HepG2 (cell line): Measurements from ENCODE around the gene MAP3K3. TPM values are rescaled to one million over a fixed set of nuclear protein-coding genes. Genes with fewer than 3 reads are reported as not detected.

Source experiments
- CENPT ChIP-seq: sonication (generic); formaldehyde crosslinking; IDR thresholded peaks from 2 replicates; pipeline ENCODE4 v1.8.0; 2022; ENCODE audit warnings: low read depth, mild to moderate bottlenecking, moderate library complexity, missing genetic modification reagents
- ETV6 ChIP-seq: sonication (generic); formaldehyde crosslinking; conservative IDR thresholded peaks from 2 replicates; pipeline ENCODE4 v1.4.0; 2020; ENCODE audit warnings: missing genetic modification reagents
- GABPA ChIP-seq, 2 experiments: IDR thresholded peaks; 2 replicates each; pipeline ENCODE4 v1.6.1; 2011 to 2016; ENCODE audit warnings: low read depth in 2 of 2, low read length in 1 of 2, missing biosample characterization in 1 of 2, missing genetic modification characterization in 1 of 2
- HMG20A ChIP-seq: IDR thresholded peaks from 2 replicates; pipeline ENCODE4 v1.6.1; 2016; ENCODE audit warnings: borderline replicate concordance
- HMG20B ChIP-seq: conservative IDR thresholded peaks from 2 replicates; pipeline ENCODE4 v1.6.1; 2016; ENCODE audit warnings: missing genetic modification reagents, missing compliant biosample characterization
- JUND ChIP-seq: sonication (generic); formaldehyde crosslinking; IDR thresholded peaks from 2 replicates; pipeline ENCODE4 v1.8.0; 2022; ENCODE audit warnings: mild to moderate bottlenecking, missing genetic modification reagents
- LCORL ChIP-seq, 2 experiments: fragments of 450-650 bp in 1 of 2; sonication (generic) in 1 of 2; formaldehyde crosslinking in 1 of 2; IDR thresholded peaks; 2 replicates each; pipeline versions ENCODE4 v1.5.0 to v1.6.1; 2017 to 2020; ENCODE audit warnings: antibody characterized with exemption in 1 of 2, missing genetic modification reagents in 1 of 2
- RXRB ChIP-seq: IDR thresholded peaks from 2 replicates; pipeline ENCODE4 v1.6.1; 2016; ENCODE audit warnings: borderline replicate concordance, missing genetic modification reagents, missing compliant biosample characterization
- SNRNP70 ChIP-seq: fragments of 200-400 bp; formaldehyde crosslinking; IDR thresholded peaks from 2 replicates; pipeline ENCODE4 v1.6.1; 2017; ENCODE audit warnings: mild to moderate bottlenecking, low read depth, low read length, moderate library complexity
- U2AF2 ChIP-seq: fragments of 200-400 bp; formaldehyde crosslinking; IDR thresholded peaks from 2 replicates; pipeline ENCODE4 v1.6.1; 2017; ENCODE audit warnings: low read depth, mild to moderate bottlenecking, low read length
- ZFP37 ChIP-seq: sonication (generic); formaldehyde crosslinking; IDR thresholded peaks from 2 replicates; pipeline ENCODE4 v1.4.0; 2020; ENCODE audit warnings: missing genetic modification reagents, borderline replicate concordance
- ZNF263 ChIP-seq: sonication (generic); formaldehyde crosslinking; IDR thresholded peaks from 2 replicates; pipeline ENCODE4 v1.4.0; 2020; ENCODE audit warnings: missing genetic modification reagents
- ZNF441 ChIP-seq: sonication (generic); formaldehyde crosslinking; IDR thresholded peaks from 2 replicates; pipeline ENCODE4 v1.7.0; 2021; ENCODE audit warnings: missing genetic modification reagents, borderline replicate concordance
- ZNF484 ChIP-seq: sonication (generic); formaldehyde crosslinking; IDR thresholded peaks from 2 replicates; pipeline ENCODE4 v1.5.1; 2020; ENCODE audit warnings: mild to moderate bottlenecking, low read depth, missing genetic modification reagents, borderline replicate concordance
- ZNF772 ChIP-seq: sonication (generic); formaldehyde crosslinking; IDR thresholded peaks from 2 replicates; pipeline ENCODE4 v1.5.0; 2020; ENCODE audit warnings: mild to moderate bottlenecking, missing genetic modification reagents
- ZSCAN12 ChIP-seq: sonication (generic); formaldehyde crosslinking; IDR thresholded peaks from 2 replicates; pipeline ENCODE4 v1.9.0; 2021; ENCODE audit warnings: mild to moderate bottlenecking, missing genetic modification reagents
- polyA plus RNA-seq, 8 experiments: library from polyadenylated mRNA; depleted of rRNA in 3 of 8; stranded (reverse) in 7 of 8; unstranded in 1 of 8; fragments of >200 nt; fragmentation: Illumina TruSeq in 4 of 8; extraction: Trizol in 4 of 8; gene quantifications; 2 replicates each; pipeline versions ENCODE4 v1.2.1 to v1.2.3, GENCODE V29; 2011 to 2016; ENCODE audit warnings: low read depth in 4 of 8, missing spikeins in 1 of 8, mixed read lengths in 1 of 8; ENCODE audit not compliant: insufficient read depth in 1 of 8
- total RNA-seq, 5 experiments: library from RNA; depleted of rRNA; stranded (reverse); fragments of >200 nt; fragmentation: Illumina TruSeq; extraction: Trizol; gene quantifications; 2 replicates each; pipeline ENCODE4 v1.2.3, GENCODE V29; 2016; ENCODE audit warnings: low read depth in 1 of 5
- TF ChIP-seq, protein P1 (sequence below): sonication (generic); formaldehyde crosslinking; IDR thresholded peaks from 2 replicates; pipeline ENCODE4 v1.4.0; 2020; ENCODE audit warnings: missing genetic modification reagents
- TF ChIP-seq, protein P2 (sequence below): sonication (generic); formaldehyde crosslinking; IDR thresholded peaks from 2 replicates; pipeline ENCODE4 v1.4.0; 2020; ENCODE audit warnings: missing genetic modification reagents
- TF ChIP-seq, protein P3 (sequence below): sonication (generic); formaldehyde crosslinking; IDR thresholded peaks from 2 replicates; pipeline ENCODE4 v1.4.0; 2020; ENCODE audit warnings: low read depth, mild to moderate bottlenecking, missing genetic modification reagents
- TF ChIP-seq, protein P4 (sequence below): sonication (generic); formaldehyde crosslinking; IDR thresholded peaks from 2 replicates; pipeline ENCODE4 v1.5.0; 2020; ENCODE audit warnings: missing genetic modification reagents
- TF ChIP-seq, protein P5 (sequence below): sonication (generic); formaldehyde crosslinking; IDR thresholded peaks from 2 replicates; pipeline ENCODE4 v1.4.0; 2020; ENCODE audit warnings: missing genetic modification reagents

The MAP3K3 gene
- total and polyA plus RNA-seq, 2 of the 13 experiments (the other 11 are each of a cell fraction or from before 2014, with no cell fraction given) = 17.7 to 21.8 TPM

DNA sequence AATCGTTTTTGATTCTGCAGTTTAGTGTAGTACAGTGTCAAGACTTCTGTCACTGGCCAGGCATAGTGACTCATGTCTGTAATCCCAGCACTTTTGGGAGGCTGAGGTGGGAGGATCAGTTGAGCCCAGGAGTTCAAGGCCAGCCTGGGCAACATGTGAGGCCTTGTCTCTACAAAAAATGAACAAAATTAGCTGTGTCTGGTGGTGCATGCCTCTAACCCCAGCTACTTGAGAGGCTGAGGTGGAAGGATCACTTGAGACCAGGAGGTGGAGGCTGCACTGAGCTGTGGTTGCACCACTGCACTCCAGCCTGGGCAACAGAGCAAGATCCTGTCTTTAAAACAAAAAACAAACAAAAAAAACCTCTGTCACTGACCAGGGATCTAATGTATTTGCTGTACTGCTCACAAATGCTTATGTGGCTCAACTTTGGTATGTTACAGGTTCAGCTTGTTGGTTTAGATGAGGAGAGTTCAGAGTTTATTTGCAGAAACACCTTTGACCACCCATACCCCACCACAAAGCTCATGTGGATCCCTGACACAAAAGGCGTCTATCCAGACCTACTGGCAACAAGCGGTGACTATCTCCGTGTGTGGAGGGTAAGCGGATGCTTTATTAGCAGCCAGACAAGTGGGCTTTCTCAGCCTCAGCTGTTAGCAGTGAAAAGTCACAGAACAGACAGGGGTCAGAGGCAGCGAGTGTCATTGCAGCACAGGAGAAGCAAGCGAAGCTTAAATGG is 44.0 kb upstream of the MAP3K3 start (continued):
- TF ChIP-seq ZSCAN12 (CRISPR knock-in tag) = no peak
- TF ChIP-seq SNRNP70 = no peak
- TF ChIP-seq ZNF772 (CRISPR knock-in tag) = no peak
- TF ChIP-seq, protein P1, sequence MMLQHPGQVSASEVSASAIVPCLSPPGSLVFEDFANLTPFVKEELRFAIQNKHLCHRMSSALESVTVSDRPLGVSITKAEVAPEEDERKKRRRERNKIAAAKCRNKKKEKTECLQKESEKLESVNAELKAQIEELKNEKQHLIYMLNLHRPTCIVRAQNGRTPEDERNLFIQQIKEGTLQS (CRISPR knock-in tag) = no peak
- TF ChIP-seq ZNF441 (CRISPR knock-in tag) = no peak
- peak; percentile 58 for TF ChIP-seq LCORL (IDR thresholded peaks at IDR 0.05)
- peak; percentile 91 for TF ChIP-seq LCORL (CRISPR knock-in tag; IDR thresholded peaks at IDR 0.05)
- TF ChIP-seq RXRB (CRISPR knock-in tag) = peak; percentile 81
- no peak for TF ChIP-seq CENPT
- TF ChIP-seq, protein P2, sequence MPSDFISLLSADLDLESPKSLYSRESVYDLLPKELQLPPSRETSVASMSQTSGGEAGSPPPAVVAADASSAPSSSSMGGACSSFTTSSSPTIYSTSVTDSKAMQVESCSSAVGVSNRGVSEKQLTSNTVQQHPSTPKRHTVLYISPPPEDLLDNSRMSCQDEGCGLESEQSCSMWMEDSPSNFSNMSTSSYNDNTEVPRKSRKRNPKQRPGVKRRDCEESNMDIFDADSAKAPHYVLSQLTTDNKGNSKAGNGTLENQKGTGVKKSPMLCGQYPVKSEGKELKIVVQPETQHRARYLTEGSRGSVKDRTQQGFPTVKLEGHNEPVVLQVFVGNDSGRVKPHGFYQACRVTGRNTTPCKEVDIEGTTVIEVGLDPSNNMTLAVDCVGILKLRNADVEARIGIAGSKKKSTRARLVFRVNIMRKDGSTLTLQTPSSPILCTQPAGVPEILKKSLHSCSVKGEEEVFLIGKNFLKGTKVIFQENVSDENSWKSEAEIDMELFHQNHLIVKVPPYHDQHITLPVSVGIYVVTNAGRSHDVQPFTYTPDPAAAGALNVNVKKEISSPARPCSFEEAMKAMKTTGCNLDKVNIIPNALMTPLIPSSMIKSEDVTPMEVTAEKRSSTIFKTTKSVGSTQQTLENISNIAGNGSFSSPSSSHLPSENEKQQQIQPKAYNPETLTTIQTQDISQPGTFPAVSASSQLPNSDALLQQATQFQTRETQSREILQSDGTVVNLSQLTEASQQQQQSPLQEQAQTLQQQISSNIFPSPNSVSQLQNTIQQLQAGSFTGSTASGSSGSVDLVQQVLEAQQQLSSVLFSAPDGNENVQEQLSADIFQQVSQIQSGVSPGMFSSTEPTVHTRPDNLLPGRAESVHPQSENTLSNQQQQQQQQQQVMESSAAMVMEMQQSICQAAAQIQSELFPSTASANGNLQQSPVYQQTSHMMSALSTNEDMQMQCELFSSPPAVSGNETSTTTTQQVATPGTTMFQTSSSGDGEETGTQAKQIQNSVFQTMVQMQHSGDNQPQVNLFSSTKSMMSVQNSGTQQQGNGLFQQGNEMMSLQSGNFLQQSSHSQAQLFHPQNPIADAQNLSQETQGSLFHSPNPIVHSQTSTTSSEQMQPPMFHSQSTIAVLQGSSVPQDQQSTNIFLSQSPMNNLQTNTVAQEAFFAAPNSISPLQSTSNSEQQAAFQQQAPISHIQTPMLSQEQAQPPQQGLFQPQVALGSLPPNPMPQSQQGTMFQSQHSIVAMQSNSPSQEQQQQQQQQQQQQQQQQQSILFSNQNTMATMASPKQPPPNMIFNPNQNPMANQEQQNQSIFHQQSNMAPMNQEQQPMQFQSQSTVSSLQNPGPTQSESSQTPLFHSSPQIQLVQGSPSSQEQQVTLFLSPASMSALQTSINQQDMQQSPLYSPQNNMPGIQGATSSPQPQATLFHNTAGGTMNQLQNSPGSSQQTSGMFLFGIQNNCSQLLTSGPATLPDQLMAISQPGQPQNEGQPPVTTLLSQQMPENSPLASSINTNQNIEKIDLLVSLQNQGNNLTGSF (CRISPR knock-in tag) = no peak
- no peak for TF ChIP-seq ZNF263 (CRISPR knock-in tag)
- TF ChIP-seq, protein P3, sequence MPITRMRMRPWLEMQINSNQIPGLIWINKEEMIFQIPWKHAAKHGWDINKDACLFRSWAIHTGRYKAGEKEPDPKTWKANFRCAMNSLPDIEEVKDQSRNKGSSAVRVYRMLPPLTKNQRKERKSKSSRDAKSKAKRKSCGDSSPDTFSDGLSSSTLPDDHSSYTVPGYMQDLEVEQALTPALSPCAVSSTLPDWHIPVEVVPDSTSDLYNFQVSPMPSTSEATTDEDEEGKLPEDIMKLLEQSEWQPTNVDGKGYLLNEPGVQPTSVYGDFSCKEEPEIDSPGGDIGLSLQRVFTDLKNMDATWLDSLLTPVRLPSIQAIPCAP (CRISPR knock-in tag) = no peak
- TF ChIP-seq GABPA (IDR thresholded peaks at IDR 0.05; ENCODE audit: low read depth, low read length) = no peak
- peak; percentile 55 for TF ChIP-seq GABPA (CRISPR knock-in tag; IDR thresholded peaks at IDR 0.05; ENCODE audit: low read depth)
- TF ChIP-seq ZFP37 = no peak
- TF ChIP-seq, protein P4, sequence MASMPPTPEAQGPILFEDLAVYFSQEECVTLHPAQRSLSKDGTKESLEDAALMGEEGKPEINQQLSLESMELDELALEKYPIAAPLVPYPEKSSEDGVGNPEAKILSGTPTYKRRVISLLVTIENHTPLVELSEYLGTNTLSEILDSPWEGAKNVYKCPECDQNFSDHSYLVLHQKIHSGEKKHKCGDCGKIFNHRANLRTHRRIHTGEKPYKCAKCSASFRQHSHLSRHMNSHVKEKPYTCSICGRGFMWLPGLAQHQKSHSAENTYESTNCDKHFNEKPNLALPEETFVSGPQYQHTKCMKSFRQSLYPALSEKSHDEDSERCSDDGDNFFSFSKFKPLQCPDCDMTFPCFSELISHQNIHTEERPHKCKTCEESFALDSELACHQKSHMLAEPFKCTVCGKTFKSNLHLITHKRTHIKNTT (CRISPR knock-in tag) = no peak
- peak; percentile 84; the same call in 1 of the 2 replicates for TF ChIP-seq HMG20B
- TF ChIP-seq ETV6 = no peak
- TF ChIP-seq U2AF2 = no peak
- peak; percentile 90 for TF ChIP-seq HMG20A
- TF ChIP-seq ZNF484 (CRISPR knock-in tag) = no peak
- peak; percentile 29 for TF ChIP-seq JUND (CRISPR knock-in tag)
- TF ChIP-seq, protein P5, sequence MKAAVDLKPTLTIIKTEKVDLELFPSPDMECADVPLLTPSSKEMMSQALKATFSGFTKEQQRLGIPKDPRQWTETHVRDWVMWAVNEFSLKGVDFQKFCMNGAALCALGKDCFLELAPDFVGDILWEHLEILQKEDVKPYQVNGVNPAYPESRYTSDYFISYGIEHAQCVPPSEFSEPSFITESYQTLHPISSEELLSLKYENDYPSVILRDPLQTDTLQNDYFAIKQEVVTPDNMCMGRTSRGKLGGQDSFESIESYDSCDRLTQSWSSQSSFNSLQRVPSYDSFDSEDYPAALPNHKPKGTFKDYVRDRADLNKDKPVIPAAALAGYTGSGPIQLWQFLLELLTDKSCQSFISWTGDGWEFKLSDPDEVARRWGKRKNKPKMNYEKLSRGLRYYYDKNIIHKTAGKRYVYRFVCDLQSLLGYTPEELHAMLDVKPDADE = no peak
